ENCODE results near the gene TIMM13.
"Not testable (repeated sequence)": the region's sequence is repeated elsewhere in the genome, so short reads cannot be mapped to it uniquely, and the experiment has no call there.

Gene TIMM13

DNA sequence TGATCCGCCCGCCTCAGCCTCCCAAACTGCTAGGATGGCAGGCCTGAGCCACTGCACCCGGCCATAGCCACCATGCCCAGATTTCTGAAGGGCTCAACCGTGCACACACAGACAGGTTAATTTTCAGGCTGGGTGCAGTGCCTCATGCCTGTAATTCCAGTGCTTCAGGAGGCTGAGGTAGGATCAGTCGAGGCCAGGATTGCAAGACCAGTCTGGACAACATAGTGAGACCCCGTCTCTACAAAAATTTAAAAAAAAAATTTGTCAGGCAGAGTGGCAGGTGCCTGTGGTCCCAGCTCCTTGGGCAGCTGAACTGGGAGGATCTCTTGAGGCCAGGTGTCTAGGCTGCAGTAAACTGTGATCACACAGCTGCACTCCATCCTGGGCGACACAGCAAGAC lies 7.6 kb downstream of the TIMM13 start:
- DNase-seq (ENCODE audit: low read depth, low spot score), result no peak
- no peak overlapping the region for H3K4me3 ChIP-seq (ENCODE audit: low read depth, low read length)
- TF ChIP-seq, protein P1, sequence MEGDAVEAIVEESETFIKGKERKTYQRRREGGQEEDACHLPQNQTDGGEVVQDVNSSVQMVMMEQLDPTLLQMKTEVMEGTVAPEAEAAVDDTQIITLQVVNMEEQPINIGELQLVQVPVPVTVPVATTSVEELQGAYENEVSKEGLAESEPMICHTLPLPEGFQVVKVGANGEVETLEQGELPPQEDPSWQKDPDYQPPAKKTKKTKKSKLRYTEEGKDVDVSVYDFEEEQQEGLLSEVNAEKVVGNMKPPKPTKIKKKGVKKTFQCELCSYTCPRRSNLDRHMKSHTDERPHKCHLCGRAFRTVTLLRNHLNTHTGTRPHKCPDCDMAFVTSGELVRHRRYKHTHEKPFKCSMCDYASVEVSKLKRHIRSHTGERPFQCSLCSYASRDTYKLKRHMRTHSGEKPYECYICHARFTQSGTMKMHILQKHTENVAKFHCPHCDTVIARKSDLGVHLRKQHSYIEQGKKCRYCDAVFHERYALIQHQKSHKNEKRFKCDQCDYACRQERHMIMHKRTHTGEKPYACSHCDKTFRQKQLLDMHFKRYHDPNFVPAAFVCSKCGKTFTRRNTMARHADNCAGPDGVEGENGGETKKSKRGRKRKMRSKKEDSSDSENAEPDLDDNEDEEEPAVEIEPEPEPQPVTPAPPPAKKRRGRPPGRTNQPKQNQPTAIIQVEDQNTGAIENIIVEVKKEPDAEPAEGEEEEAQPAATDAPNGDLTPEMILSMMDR (IDR thresholded peaks at IDR 0.05; ENCODE audit: insufficient read depth, low read length, missing control alignments), result no peak
- POLR2A ChIA-PET, result no interaction called here
- CTCF ChIA-PET, result interaction anchor here (1.0 kb wide), 1 partner anchor 197 kb away, joined by 3 read pairs; no protein-coding TSS in a partner anchor

DNA sequence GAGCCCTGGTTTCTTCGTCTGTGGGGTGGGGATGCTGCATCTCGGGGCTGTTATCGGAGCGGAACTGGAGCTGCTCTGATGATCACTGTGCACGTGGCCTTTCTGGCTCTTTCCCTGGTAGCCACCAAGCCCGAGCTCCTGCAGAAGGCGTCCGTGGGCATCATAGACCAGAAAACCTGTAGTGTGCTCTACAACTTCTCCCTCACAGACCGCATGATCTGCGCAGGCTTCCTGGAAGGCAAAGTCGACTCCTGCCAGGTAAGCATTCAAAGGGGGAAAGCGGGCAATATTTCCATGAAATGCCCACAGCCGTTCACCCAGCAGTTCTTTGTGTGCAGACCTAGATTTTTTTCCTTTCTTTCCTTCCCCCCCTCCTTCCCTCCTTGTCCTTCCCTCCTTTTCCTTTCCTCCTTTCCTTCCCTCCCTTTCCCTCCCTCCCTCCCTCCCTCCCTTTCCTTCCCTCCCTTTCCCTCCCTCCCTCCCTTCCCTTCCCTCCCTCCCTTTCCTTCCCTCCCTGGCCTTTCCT lies 9.4 kb downstream of the TIMM13 start:
- CTCF ChIA-PET, result no interaction called here
- POLR2A ChIA-PET, result interaction anchor here (0.6 kb wide), 1 partner anchor 60 kb away, joined by 3 read pairs; no protein-coding TSS in a partner anchor
- no peak overlapping the region for H3K4me3 ChIP-seq (ENCODE audit: low read depth, low read length)
- TF ChIP-seq, protein P1 (IDR thresholded peaks at IDR 0.05; ENCODE audit: insufficient read depth, low read length, missing control alignments), result no peak
- no peak for DNase-seq (ENCODE audit: low read depth, low spot score)

DNA sequence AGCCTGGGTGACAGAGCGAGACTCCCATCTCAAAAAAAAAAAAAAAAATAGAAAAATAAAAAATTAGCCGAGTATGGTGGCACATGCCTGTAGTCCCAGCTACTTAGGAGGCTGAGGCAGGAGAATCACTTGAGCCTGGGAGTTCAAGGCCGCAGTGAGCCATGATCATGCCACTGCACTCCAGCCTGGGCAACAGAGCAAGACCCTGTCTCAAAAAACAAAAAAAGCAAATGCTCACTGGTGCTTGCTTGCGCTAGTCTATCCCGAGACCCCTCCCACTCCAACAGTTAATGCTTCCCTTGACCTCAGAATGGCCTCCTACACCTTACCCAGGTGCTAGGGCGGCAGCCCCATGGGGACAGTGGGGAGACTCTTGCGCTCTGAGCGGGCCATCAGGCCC lies 9.9 kb downstream of the TIMM13 start:
- DNase-seq (ENCODE audit: low read depth, low spot score); CTCF ChIA-PET; H3K4me3 ChIP-seq (ENCODE audit: low read depth, low read length): not testable (repeated sequence)
- POLR2A ChIA-PET, result interaction anchor here (0.6 kb wide), 1 partner anchor 61 kb away, joined by 3 read pairs; no protein-coding TSS in a partner anchor

DNA sequence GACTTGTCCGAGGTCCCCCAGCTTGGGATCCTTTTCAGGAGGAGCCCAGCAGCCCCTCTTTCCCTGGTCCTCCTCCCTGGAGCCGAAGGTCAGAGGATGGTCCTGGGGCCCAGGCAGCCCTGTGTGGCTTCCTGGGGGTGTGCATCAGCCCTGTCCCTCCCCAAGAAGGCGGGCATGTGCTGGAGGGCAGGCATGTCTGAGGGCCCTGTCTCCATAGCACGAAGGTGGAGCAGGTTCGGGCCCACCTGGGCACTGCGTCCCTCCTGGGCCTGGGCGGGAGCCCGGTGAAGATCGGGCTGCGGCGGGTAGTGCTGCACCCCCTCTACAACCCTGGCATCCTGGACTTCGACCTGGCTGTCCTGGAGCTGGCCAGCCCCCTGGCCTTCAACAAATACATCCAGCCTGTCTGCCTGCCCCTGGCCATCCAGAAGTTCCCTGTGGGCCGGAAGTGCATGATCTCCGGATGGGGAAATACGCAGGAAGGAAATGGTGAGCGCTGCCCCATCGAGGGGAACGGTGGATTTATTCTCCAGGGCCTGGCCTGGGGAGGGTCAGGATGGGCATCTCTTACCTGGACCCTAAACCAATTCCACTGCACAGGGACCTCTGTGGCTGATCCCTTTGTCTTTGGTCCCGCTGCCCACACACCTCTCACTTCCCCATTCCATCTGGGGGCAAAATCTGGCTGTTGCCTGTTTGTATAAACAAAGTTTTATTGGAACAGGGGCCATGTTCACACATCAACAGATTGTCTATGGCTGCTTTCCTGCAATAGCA lies 10.9 kb downstream of the TIMM13 start:
- DNase-seq (ENCODE audit: low read depth, low spot score), result no peak
- ChIA-PET CTCF (interaction anchor here (1.0 kb wide), 1 partner anchor 8 kb away, joined by 3 read pairs; no protein-coding TSS in a partner anchor), POLR2A (no interaction called here)

DNA sequence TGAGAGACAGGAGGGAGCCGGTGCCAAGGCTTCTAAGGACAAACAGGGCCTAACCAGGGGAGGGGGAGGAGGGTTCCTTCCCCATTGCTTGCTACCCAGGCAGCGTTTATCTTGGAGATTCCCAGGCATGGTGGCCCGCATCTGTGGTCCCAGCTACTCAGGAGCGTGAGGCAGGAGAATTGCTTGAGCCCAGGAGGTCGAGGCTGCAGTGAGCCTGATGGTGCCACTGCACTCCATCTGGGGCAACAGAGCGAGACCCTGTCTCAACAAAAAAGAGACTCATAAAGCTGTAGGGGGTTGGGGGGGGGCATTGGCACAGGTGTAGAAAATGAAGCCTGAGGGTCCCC lies 11.4 kb downstream of the TIMM13 start:
- TF ChIP-seq, protein P1 (IDR thresholded peaks at IDR 0.05; ENCODE audit: insufficient read depth, low read length, missing control alignments), result no peak
- POLR2A ChIA-PET, result no interaction called here
- H3K4me3 ChIP-seq (ENCODE audit: low read depth, low read length), result no peak overlapping the region
- CTCF ChIA-PET, result interaction anchor here (1.0 kb wide), 1 partner anchor 8 kb away, joined by 3 read pairs; no protein-coding TSS in a partner anchor
- no peak for DNase-seq (ENCODE audit: low read depth, low spot score)

More for the DNA sequence above, 10.9 kb downstream of the TIMM13 start:
- TF ChIP-seq, protein P1 (IDR thresholded peaks at IDR 0.05; ENCODE audit: insufficient read depth, low read length, missing control alignments), result no peak
- H3K4me3 ChIP-seq (ENCODE audit: low read depth, low read length), result no peak overlapping the region

DNA sequence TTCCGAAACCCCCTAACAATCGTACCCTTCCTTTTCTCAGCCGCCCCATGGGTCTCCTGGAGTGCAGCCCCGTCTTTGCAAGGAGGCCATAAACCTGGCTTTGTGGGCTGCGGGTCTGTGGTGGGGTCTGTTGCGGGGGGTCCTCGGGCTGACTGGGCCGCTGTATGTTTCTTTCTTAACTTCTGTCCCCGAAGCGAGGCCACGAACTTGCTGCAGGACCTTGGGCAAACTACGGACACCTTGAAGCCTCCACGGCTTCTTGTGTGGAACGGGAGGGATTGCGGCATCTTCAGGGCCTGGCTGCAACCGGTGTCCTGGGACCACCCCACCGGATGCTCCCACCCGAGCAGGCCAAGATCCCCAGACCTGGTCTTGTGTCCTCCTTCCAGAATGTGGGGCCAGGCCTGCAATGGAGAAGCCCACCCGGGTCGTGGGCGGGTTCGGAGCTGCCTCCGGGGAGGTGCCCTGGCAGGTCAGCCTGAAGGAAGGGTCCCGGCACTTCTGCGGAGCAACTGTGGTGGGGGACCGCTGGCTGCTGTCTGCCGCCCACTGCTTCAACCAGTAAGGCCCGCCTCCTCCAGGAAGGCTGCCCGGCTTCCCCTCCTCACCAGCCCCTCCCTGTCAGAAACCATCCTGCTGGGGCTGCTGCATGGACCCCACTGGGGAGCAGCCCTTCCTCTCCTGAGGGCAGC lies 12.0 kb downstream of the TIMM13 start:
- ChIA-PET POLR2A (no interaction called here), CTCF (interaction anchor here (1.0 kb wide), 1 partner anchor 9 kb away, joined by 3 read pairs; no protein-coding TSS in a partner anchor)
- no peak for DNase-seq (ENCODE audit: low read depth, low spot score)
- H3K4me3 ChIP-seq (ENCODE audit: low read depth, low read length), result no peak overlapping the region
- TF ChIP-seq, protein P1 (IDR thresholded peaks at IDR 0.05; ENCODE audit: insufficient read depth, low read length, missing control alignments), result no peak

Data from AG04449 (cell line).